Activated CD8-positive, alpha-beta memory T cell treated with anti-CD3 and anti-CD28 coated beads, Interleukin-2, amount 50 U/mL, for 1 hour (primary cell): ENCODE measurements around the gene ZNF134.

Source experiments
- DNase-seq: peaks from one replicate; pipeline ENCODE4 v3.0.0-alpha.2; 2020; ENCODE audit errors: extremely low read depth

ZNF134 gene

DNA sequence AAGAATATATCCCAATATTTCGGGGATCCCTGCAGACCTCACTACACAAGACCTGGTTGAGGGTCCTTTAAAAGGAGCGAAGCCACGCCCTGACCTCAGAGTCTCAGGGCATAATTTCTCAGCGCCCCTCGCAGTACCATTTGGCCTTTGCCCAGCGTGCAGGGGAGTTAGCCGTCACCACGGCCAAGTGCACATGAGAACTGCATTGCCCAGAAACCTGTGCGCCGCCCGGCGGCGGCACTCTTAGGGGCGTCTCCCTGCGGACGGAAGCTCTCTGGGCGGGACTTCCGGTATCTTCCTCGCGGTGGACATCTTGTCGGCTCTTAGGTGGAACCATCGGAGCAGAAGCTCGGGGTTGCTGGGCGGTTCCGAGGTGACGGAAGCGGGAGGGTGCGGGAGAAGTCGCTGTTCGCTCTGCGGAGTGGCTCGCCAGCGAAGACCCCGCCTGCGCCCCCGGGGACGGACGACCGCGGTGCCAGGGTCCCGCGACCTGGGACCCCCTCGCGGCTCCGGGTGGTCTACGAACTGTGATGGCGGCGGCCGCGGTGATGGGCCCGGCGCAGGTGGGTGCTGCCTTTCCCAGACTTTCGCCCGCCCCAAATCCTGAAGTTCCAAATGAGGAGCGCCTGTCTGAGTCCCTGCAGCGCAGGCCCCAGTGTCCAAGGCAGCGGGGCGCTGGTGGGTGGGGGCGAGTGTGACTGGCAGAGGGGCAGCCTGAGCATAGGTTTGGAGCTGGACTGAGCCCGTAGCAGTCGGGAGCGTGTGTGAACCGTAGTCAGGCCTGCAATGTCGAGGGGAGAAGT is at the start of gene ZNF134:
ZNF134 (plus strand) TSS at position 302 of the 803 bp plus-strand sequence. CDS start 5,227 bp downstream, outside the sequence.
- peak; percentile 68 for DNase-seq

DNA sequence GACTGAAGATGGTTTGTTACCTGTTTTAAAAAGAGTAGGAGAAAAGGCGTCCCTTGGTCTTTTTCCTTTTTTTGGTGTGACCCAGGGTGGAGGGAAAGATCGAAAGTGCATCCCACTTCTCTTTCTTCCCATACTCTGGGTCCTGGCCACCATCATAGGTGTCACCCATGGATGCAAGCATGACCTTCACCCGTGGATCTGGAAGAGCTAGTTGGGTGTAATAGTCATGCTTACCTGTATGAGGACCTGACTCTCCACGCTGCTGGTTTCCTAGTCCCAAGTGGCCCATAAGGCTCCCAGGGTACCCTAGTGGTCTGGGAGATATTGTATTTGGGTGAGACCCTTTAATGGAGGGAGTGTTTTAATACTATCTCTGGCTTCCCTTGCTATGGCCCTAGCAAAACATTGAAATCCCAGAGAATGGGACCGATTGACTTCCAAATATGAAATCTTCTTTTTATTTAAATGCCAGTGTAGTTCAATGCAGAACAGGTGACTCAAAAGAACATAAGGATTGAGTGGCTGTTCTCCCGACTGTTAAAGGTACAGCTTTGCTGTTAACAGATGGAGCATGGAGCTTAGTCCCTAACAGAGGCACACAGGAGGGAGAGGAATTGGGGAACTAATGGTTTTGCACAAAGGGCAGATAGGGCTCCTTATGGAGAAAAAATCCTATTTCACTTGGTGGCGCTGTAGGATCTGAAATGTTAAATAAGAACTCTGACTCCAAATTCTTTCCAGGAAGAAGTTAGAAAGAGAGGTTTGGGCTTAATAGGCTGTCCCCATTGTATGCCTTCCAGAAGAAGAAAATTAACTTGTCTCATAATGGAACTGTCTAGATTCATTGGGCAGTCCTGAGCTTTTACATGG is 47.4 kb upstream of the ZNF134 start:
- no peak for DNase-seq

- DNase-seq, result no peak
Measured at GRCh38 chr19:57570707-57571106, 43.3 kb upstream of the ZNF134 start.

- no peak for DNase-seq
Measured at GRCh38 chr19:57572415-57572947, 41.6 kb upstream of the ZNF134 start.

- DNase-seq, result no peak
Measured at GRCh38 chr19:57576661-57577060, 37.4 kb upstream of the ZNF134 start.

DNA sequence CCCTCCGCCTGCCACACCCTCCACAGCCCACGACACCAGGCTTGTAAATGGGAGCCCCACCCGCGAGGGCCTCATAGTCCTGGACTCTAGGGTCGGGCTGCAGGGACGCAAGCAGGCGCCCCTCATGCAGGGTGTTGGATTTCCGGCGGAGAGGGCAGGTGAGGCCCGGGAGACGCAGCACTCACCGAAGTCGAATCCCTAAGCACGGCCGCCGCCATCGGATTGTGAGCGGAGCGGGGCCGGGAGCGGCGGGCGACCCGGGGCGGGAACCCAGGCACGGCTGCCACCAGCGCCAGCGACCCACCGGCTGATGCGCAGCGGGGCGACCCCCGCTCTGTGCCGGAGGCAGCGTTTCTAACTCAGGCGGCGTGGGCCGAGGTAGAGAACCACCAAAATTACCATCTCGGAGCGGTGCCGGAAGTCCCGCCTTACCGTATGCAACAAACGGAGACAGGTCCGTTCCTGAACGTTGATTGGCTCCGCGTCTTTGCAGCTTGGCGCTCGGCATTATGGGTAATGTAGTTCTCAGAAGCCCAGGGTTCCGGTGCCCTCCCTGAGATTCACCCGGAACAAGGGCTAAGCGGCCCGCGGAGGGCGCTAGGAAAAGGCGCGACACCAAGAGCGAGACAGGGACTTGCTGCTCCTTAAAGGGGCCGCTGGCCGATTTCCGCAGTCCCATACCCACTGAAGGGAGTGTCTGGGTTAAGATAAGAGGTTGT is 35.4 kb upstream of the ZNF134 start, which contains the start of gene ZNF416:
ZNF416 (minus strand) TSS at position 425 of the 719 bp plus-strand sequence; CDS start at position 218, 207 bp downstream.
- DNase-seq, result peak; percentile 97

GRCh38 chr19:57583104-57583520 is 30.9 kb upstream of the ZNF134 start:
- no peak for DNase-seq

DNA sequence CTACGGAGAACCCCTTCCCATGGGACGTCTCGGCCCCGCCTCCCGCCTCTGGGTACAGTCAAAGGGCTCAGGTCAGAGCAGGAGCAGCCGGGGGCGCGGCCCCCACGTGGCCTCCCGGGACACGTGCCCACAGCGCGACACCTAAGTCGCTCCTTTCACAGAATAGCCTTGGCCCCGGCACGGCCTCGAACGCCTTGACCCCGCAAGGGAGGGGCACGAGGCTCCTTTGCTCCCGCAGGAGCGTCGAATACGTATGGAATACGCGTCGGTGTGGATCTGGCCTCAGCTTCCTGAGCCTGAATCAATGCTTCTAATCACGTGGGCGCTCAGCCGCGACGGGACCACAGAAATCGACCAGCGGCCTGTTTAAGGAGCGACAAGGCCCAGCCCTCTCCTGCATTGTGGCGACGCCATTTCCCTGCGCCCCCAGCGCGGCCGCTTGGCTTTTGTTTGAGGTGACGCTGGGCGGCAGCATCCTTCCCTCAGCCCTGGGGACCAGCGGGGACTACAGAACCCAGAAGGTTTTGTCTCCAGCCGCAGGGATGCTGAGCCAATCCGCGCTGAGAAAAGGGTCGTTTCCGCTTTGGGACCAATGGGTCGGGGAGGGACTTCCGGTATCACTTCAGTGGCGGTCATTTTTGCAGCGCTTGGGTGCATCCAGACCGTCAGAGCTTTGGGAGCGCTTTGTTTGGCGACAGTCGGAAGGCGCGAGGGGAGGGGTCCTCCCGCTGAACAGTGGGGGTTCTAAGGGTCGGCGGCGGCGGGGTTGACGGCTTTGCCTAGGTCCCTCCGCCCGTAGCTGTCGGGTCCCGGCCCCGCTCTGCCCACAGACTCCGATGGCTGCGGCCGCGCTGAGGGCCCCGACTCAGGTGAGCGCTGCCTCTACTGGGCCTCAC is 30.3 kb upstream of the ZNF134 start, which contains the start of gene ZIK1:
ZIK1 (plus strand) TSS at position 625 of the 896 bp plus-strand sequence; CDS start at position 837, 212 bp downstream.
- DNase-seq, result peak; percentile 86

DNA sequence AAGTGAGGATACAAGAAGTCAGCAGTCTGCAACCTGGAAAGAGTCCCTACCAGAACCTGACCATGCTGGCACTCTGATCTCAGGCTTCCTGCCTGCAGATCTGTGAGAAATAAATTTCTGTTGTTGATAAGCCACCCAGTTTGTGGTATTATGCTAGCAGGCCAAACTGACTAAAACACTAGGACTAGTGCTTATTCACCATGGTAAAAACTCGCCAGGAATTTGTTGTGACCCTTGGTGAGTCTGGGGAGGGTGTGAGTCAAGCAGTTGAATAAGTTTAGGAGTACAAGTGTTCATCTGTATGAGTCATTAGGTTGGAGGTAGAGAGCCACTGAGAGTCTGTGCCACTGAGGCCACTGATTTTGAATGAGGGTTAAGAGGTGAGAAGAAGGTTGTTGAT is 26.5 kb upstream of the ZNF134 start:
- no peak for DNase-seq

- no peak for DNase-seq
Measured at GRCh38 chr19:57599377-57599760, 14.7 kb upstream of the ZNF134 start.

- peak; percentile 53 for DNase-seq
Measured at GRCh38 chr19:57599761-57600383, 14.2 kb upstream of the ZNF134 start, which contains the start of gene ZNF530. ZNF530 (plus strand) TSS chr19:57599885; CDS start chr19:57604346, 4,461 bp downstream.

- DNase-seq, result no peak
Measured at GRCh38 chr19:57606931-57607330, 7.1 kb upstream of the ZNF134 start.

GRCh38 chr19:57611113-57611512 is 2.9 kb upstream of the ZNF134 start:
- DNase-seq, result no peak

DNA sequence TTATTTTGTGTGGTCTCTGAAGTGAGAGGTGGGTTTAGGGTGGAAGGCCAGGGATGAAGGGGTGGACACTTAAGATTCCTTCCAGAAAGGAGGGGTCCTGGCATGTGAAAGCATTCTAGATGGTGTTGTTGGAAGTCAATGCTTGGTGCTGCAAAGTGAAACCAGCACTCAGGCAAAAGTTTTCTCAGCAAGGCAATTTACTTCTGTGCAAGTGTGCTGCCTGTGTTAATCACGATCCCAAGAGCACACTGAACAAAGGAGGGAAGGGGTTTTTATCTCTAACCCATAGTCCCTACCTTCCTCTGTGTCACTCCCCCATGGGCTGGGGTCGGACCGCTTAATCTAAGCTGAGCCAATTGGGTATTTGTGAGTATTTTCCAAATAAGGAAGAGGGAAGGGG is 1.3 kb downstream of the ZNF134 start:
- no peak for DNase-seq

DNA sequence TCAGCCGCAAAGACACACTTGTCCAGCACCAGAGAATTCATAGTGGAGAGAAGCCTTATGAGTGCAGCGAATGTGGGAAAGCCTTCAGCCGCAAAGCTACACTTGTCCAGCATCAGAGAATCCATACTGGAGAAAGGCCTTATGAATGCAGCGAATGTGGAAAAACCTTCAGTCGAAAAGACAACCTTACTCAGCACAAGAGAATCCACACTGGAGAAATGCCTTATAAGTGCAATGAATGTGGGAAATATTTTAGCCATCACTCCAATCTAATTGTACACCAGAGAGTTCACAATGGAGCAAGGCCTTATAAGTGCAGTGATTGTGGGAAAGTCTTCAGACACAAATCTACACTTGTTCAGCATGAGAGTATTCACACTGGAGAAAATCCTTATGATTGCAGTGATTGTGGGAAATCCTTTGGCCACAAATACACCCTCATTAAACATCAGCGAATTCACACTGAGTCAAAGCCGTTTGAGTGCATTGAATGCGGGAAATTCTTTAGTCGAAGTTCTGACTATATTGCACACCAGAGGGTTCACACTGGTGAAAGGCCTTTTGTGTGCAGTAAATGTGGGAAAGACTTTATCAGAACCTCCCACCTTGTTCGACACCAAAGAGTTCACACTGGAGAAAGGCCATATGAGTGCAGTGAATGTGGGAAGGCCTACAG is 6.8 kb downstream of the ZNF134 start:
- DNase-seq, result no peak

- no peak for DNase-seq
Measured at GRCh38 chr19:57623091-57623490, 9.0 kb downstream of the ZNF134 start.

GRCh38 chr19:57632987-57633831 is 19.2 kb downstream of the ZNF134 start, which contains the start of gene ZNF211:
ZNF211 (plus strand) TSS chr19:57633168; CDS start chr19:57633347, 179 bp downstream.
- peak; percentile 64 for DNase-seq

DNA sequence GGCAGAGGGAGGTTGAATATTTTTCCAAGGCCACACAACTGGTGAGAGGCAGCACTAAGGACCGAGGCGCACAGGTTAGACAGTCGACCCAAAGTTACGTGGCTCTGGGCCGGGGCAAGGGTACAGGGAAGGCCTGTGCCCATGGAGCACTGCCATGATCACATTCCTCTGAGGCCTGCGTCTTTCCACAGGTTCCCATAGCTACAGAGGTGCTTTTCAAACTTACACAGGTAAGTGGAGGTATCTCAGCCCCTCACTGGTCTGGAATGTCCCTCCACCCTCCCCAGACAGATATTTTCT is 19.7 kb downstream of the ZNF134 start:
- DNase-seq, result no peak
